HepG2 (cell line): ENCODE measurements around the gene HSDL1. TPM values are rescaled to one million over a fixed set of nuclear protein-coding genes. Genes with fewer than 3 reads are reported as not detected.

Experiments used
- AFF4 ChIP-seq: sonication (generic); formaldehyde crosslinking; IDR thresholded peaks from 2 replicates; pipeline ENCODE4 v1.4.0; 2020; ENCODE audit warnings: missing genetic modification reagents
- ELF4 ChIP-seq: sonication (generic); formaldehyde crosslinking; IDR thresholded peaks from 2 replicates; pipeline ENCODE4 v1.5.0; 2020; ENCODE audit warnings: missing genetic modification reagents, mild to moderate bottlenecking, moderate library complexity, borderline replicate concordance
- HMGXB3 ChIP-seq: sonication (generic); formaldehyde crosslinking; IDR thresholded peaks from 2 replicates; pipeline ENCODE4 v1.4.0; 2020; ENCODE audit warnings: missing genetic modification reagents, borderline replicate concordance
- JUND ChIP-seq: sonication (generic); formaldehyde crosslinking; IDR thresholded peaks from 2 replicates; pipeline ENCODE4 v1.8.0; 2022; ENCODE audit warnings: mild to moderate bottlenecking, missing genetic modification reagents
- LCORL ChIP-seq, 2 experiments: fragments of 450-650 bp in 1 of 2; sonication (generic) in 1 of 2; formaldehyde crosslinking in 1 of 2; IDR thresholded peaks; 2 replicates each; pipeline versions ENCODE4 v1.5.0 to v1.6.1; 2017 to 2020; ENCODE audit warnings: antibody characterized with exemption in 1 of 2, missing genetic modification reagents in 1 of 2
- NBN ChIP-seq: fragments of 450-650 bp; conservative IDR thresholded peaks from 2 replicates; pipeline ENCODE4 v1.6.1; 2017
- NFYB ChIP-seq: sonication (generic); formaldehyde crosslinking; IDR thresholded peaks from 2 replicates; pipeline ENCODE4 v1.4.0; 2020; ENCODE audit warnings: missing genetic modification reagents
- PHF5A ChIP-seq: IDR thresholded peaks from one replicate; pipeline ENCODE4 v1.6.1; 2018; ENCODE audit warnings: low read depth, missing genetic modification reagents; ENCODE audit not compliant: unreplicated experiment
- PHF8 ChIP-seq: sonication (generic); formaldehyde crosslinking; IDR thresholded peaks from 2 replicates; pipeline ENCODE4 v1.5.0; 2020; ENCODE audit warnings: missing genetic modification reagents
- SYNCRIP ChIP-seq: fragments of 200-400 bp; formaldehyde crosslinking; IDR thresholded peaks from 2 replicates; pipeline ENCODE4 v1.6.1; 2018; ENCODE audit warnings: mild to moderate bottlenecking, low read depth, low read length; ENCODE audit not compliant: insufficient read depth
- TFE3 ChIP-seq: IDR thresholded peaks from 2 replicates; pipeline ENCODE4 v1.6.1; 2016
- ZNF143 ChIP-seq: sonication (generic); formaldehyde crosslinking; IDR thresholded peaks from 2 replicates; pipeline ENCODE4 v1.4.0; 2020; ENCODE audit warnings: missing genetic modification reagents
- ZNF501 ChIP-seq: sonication (generic); formaldehyde crosslinking; IDR thresholded peaks from 2 replicates; pipeline ENCODE4 v1.5.1; 2020; ENCODE audit warnings: mild to moderate bottlenecking, moderate library complexity, missing genetic modification reagents
- ZNF687 ChIP-seq: sonication (generic); formaldehyde crosslinking; IDR thresholded peaks from 2 replicates; pipeline ENCODE4 v1.5.1; 2020; ENCODE audit warnings: mild to moderate bottlenecking, missing genetic modification reagents, moderate library complexity
- polyA plus RNA-seq, 8 experiments: library from polyadenylated mRNA; depleted of rRNA in 3 of 8; stranded (reverse) in 7 of 8; unstranded in 1 of 8; fragments of >200 nt; fragmentation: Illumina TruSeq in 4 of 8; extraction: Trizol in 4 of 8; gene quantifications; 2 replicates each; pipeline versions ENCODE4 v1.2.1 to v1.2.3, GENCODE V29; 2011 to 2016; ENCODE audit warnings: low read depth in 4 of 8, missing spikeins in 1 of 8, mixed read lengths in 1 of 8; ENCODE audit not compliant: insufficient read depth in 1 of 8
- total RNA-seq, 5 experiments: library from RNA; depleted of rRNA; stranded (reverse); fragments of >200 nt; fragmentation: Illumina TruSeq; extraction: Trizol; gene quantifications; 2 replicates each; pipeline ENCODE4 v1.2.3, GENCODE V29; 2016; ENCODE audit warnings: low read depth in 1 of 5

HSDL1 gene
- total and polyA plus RNA-seq, 2 of the 13 experiments (the other 11 are each of a cell fraction or from before 2014, with no cell fraction given), result 49.2 to 49.7 TPM

- 0 out of 2 replicates have a peak, but pooled peaks have one; percentile 11 for TF ChIP-seq AFF4 (CRISPR knock-in tag)
- TF ChIP-seq SYNCRIP, result no peak
- TF ChIP-seq ELF4, result no peak; the same call in 1 of the 2 replicates
- TF ChIP-seq ZNF143 (CRISPR knock-in tag), result no peak
- no peak for TF ChIP-seq LCORL (IDR thresholded peaks at IDR 0.05)
- peak; percentile 71 for TF ChIP-seq LCORL (CRISPR knock-in tag; IDR thresholded peaks at IDR 0.05)
- TF ChIP-seq ZNF687 (CRISPR knock-in tag), result no peak; the same call in 1 of the 2 replicates
- TF ChIP-seq PHF5A (CRISPR knock-in tag), result peak; percentile 9
- no peak for TF ChIP-seq NBN
- no peak for TF ChIP-seq NFYB (CRISPR knock-in tag)
- no peak for TF ChIP-seq PHF8 (CRISPR knock-in tag)
- TF ChIP-seq TFE3 (CRISPR knock-in tag), result peak; percentile 95
- peak; percentile 93 for TF ChIP-seq ZNF501
- TF ChIP-seq JUND (CRISPR knock-in tag), result no peak
- peak; percentile 66; the same call in 1 of the 2 replicates for TF ChIP-seq HMGXB3 (CRISPR knock-in tag)
Observed at GRCh38 chr16:84138824-84139627, 6.0 kb downstream of the HSDL1 start (continued).
